ENCODE results near the gene RPLP2.

DNA sequence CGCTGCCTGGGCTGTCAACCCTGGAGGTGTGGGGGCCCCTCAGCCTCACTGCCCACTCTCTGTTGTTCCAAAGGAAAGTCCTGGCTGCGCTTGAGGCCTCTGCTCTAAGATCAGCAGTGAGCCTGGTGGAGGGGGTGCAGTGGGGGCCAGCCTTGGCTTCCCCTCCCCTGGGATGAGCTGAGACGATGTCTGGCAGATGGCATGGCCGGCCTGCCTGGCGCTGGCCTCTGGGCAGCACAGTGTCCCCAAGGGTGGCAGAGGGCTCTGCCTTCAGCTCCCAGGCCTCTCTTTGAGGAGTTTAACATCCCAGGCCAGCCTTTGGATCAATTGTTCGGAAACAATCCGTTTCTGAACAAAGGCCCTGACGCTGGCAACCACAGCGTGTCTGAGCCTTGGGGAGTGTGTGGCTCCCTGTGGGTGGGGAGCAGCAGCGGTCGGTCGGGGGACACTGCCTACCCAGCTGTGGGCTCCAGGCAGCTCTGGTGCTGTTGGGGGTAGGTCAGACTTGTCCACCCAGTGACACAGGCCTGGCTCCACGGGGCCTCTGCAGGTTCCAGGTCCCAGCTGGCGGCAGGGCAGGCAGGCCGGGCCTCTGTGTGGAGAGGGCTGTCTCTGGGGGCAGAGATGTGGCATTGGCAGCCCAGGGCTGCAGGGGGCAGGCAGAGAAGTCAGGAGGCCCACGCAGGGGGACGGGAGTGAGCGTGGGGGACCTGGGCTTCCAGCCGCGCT is 45.0 kb downstream of the RPLP2 start:
- TF ChIP-seq POLR2AphosphoS5 (IDR thresholded peaks at IDR 0.05) (no peak), POLR2A (IDR thresholded peaks at IDR 0.05) (no peak)
- TF ChIP-seq, protein P1, sequence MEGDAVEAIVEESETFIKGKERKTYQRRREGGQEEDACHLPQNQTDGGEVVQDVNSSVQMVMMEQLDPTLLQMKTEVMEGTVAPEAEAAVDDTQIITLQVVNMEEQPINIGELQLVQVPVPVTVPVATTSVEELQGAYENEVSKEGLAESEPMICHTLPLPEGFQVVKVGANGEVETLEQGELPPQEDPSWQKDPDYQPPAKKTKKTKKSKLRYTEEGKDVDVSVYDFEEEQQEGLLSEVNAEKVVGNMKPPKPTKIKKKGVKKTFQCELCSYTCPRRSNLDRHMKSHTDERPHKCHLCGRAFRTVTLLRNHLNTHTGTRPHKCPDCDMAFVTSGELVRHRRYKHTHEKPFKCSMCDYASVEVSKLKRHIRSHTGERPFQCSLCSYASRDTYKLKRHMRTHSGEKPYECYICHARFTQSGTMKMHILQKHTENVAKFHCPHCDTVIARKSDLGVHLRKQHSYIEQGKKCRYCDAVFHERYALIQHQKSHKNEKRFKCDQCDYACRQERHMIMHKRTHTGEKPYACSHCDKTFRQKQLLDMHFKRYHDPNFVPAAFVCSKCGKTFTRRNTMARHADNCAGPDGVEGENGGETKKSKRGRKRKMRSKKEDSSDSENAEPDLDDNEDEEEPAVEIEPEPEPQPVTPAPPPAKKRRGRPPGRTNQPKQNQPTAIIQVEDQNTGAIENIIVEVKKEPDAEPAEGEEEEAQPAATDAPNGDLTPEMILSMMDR (IDR thresholded peaks at IDR 0.05), result no peak
